Daoy (cell line): Measurements from ENCODE around the gene DRAP1. TPM values are rescaled to one million over a fixed set of nuclear protein-coding genes. Genes with fewer than 3 reads are reported as not detected.

Experiments used
- DNase-seq: peaks from one replicate; pipeline ENCODE4 v3.0.0-alpha.2; 2015; ENCODE audit warnings: low read depth
- total RNA-seq: library from RNA; depleted of rRNA; stranded (reverse); fragments of >200 nt; shearing (Covaris generic); gene quantifications from 2 replicates; pipeline ENCODE4 v1.2.3, GENCODE V29; 2014; rRNA removed

Gene DRAP1
- total RNA-seq, 1 experiment from 2014 or later = 267 TPM

DNA sequence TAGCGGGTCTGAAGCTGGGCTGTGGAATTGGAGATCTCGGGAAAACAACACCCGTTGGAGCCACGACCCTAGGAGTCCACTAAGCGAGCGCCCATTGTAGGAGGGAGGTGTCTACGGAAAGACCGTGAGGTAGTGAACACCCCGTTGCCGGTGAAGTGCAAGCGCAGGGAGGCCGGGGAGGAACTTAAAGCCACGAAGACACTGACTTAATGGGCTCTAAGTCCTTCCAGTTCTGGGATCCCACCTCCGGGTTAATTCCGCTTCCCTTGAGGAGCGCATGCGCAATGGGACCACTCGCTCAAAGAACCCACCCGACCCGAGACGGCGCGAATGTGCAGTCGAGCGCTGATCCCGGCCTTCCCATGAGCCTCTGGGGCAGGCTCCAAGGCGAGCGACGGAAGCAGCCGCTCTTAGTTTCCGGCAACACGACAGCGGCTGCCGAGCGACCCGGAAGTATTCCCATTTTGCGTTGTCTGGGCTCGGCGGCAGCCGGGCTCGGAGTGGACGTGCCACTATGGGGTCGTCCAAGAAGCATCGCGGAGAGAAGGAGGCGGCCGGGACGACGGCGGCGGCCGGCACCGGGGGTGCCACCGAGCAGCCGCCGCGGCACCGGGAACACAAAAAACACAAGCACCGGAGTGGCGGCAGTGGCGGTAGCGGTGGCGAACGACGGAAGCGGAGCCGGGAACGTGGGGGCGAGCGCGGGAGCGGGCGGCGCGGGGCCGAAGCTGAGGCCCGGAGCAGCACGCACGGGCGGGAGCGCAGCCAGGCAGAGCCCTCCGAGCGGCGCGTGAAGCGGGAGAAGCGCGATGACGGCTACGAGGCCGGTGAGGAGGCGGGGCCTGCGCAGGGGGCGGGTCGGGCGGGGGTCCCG lies 42.3 kb downstream of the DRAP1 start, which contains the start of gene SART1:
Gene SART1 (plus strand): TSS at position 468 of the 874 bp plus-strand sequence. CDS start 47 bp downstream, at position 515.
- DNase-seq = peak; percentile 99

DNA sequence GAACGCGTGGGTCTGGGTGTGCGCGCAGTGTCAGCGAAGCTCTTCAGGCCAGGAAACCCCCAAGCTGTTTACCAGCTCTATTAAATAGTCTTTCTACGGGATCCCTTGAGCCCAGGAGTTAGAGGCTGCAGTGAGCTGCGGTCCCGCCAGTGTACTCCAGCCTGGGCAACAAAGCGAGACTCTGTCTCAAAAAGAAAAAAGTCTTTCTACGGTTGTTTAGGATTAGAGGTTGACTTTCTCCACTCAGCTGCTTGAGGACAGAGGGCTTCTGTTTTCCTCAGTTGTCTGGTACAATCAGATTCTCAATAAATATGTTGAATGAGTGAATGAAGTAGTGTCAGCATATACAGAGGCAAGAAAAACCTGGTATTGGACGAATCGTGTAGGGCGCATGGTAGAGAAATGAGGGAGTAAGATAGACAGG lies 42.9 kb downstream of the DRAP1 start:
- DNase-seq = no peak

DNA sequence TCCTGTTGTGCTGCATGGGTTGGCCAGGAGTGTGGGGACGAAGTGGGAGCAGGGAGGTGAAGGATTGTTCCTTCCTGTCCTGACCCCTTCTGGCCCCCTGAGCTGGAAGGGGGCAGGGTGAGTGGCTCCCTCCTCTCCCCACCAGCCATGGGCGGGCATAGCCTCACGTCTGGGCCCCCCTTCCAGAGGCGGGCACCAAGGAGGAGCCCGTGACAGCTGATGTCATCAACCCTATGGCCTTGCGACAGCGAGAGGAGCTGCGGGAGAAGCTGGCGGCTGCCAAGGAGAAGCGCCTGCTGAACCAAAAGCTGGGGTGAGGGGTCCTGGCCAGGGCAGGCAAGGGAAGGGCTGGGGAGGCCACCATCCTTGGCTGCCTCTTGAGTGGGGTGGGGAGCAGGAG lies 45.7 kb downstream of the DRAP1 start:
- DNase-seq = no peak

DNA sequence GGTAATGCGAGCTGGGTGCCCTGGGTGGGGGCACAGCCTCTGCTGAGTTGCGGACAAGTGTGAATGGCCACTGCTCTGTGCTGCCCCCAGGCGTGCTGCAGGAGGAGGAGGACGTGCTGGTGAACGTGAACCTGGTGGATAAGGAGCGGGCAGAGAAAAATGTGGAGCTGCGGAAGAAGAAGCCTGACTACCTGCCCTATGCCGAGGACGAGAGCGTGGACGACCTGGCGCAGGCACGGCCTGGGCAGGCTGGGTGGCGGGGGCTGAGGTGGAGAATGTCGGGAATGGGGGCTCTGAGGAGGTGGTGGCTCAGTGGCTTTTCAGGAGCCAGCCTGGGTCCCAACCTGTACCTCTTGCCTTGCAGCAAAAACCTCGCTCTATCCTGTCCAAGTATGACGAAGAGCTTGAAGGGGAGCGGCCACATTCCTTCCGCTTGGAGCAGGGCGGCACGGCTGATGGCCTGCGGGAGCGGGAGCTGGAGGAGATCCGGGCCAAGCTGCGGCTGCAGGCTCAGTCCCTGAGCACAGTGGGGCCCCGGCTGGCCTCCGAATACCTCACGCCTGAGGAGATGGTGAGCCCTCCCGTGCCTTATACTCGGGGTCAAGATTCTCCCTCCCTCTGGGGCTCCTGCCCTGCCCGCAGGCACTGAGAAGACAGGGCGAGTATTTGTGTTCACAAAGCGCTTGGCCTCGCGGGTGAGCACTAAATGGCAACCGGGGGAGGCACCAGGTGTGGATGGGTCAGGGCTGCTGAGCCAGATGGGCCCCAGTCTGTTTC lies 46.9 kb downstream of the DRAP1 start:
- no peak for DNase-seq

DNA sequence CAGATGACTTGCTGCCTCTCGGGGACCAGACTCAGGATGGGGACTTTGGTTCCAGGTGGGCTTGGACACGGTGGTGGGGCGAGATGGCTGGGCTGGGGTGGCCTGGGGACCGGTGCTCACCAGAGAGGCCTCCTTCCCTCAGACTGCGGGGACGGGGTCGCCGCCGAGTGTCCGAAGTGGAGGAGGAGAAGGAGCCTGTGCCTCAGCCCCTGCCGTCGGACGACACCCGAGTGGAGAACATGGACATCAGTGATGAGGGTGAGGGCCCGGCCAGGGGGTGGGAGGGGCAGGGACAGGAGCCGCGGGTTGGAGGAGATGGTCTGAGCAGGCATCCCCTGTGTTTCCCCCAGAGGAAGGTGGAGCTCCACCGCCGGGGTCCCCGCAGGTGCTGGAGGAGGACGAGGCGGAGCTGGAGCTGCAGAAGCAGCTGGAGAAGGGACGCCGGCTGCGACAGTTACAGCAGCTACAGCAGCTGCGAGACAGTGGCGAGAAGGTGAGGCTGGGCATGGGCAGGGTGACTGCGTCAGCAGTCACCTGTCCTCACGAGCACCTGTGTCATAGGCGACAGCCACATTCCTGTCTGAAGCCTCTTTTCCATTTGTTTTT lies 48.2 kb downstream of the DRAP1 start:
- DNase-seq = no peak

DNA sequence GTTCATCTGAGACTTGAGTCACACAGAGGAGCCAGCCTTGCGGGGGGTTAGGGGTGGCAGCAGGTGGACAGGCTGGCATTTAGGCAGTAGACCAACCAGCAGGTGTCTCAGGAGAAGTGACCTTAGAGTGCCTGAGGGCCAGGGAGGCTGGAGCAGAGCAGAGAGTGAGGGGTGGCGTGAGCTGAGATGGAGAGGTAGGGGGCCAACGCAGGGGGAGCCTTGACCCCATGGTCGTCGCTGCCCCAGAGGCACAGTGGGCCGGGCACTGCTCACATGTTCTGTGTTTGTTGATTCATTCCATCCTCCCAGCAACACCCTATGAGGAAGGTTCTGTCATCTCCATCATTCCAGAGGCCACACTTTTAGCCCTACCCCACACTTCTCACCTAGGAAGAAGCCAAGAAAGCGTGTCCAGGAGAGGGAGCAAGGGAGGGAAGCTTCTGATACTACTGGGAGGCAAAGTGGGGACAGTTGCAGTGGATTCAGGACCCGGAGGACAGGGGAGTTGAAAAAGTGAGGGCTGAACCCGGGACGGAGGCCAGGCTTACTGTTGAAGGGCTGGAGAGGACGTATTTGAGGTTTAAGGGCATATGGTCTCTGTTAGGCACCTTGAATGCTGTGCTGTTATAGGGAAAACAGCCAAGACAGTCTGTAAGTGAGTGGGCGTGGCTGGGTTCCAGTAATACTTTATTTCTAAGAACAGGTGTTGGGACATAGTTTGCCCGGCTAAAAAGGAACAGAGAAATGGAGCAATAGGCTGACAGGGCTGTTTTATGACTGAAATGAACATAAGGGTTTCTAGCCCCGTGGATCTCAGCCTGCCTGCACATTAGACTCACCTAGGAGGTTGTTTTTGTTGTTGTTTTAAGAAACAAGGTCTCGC lies 49.6 kb downstream of the DRAP1 start:
- DNase-seq = no peak

Other genes with a start within 250 kb of the DRAP1 start
- 59.4 and 66.9 TPM in 2 replicates for gene KAT5, start 207.2 kb upstream of the DRAP1 start, total RNA-seq
- gene RNASEH2C, start 198.6 kb upstream of the DRAP1 start, total RNA-seq = 61.2 and 80.5 TPM in 2 replicates
- 10.7 and 13.0 TPM in 2 replicates for gene AP5B1, start 138.4 kb upstream of the DRAP1 start, total RNA-seq
- gene OVOL1, start 132.4 kb upstream of the DRAP1 start, total RNA-seq = not detected in 2 replicates
- 0.39 TPM in 1 of 2 replicates, not detected in the other for gene SNX32, start 85.5 kb upstream of the DRAP1 start, total RNA-seq
- gene CFL1, start 61.2 kb upstream of the DRAP1 start, total RNA-seq = 1,524 and 1,831 TPM in 2 replicates
- 54.9 and 63.1 TPM in 2 replicates for gene MUS81, start 59.0 kb upstream of the DRAP1 start, total RNA-seq
- 7.1 and 7.4 TPM in 2 replicates for gene EFEMP2, start 46.6 kb upstream of the DRAP1 start, total RNA-seq
- gene CTSW, start 39.6 kb upstream of the DRAP1 start, total RNA-seq = 0.11 TPM in 1 of 2 replicates, not detected in the other
- 104 and 124 TPM in 2 replicates for gene FIBP, start 31.0 kb upstream of the DRAP1 start, total RNA-seq
- gene CCDC85B, start 28.8 kb upstream of the DRAP1 start, total RNA-seq = 43.7 and 61.0 TPM in 2 replicates
- gene FOSL1, start 19.0 kb upstream of the DRAP1 start, total RNA-seq = 54.0 and 59.3 TPM in 2 replicates
- gene C11orf68, start 364 bp upstream of the DRAP1 start, total RNA-seq = 12.5 and 19.1 TPM in 2 replicates
- not detected in 2 replicates for gene TSGA10IP, start 26.1 kb downstream of the DRAP1 start, total RNA-seq
- 67.4 and 84.6 TPM in 2 replicates for gene SART1, start 42.3 kb downstream of the DRAP1 start, total RNA-seq
- 58.6 and 60.9 TPM in 2 replicates for gene EIF1AD, start 82.7 kb downstream of the DRAP1 start, total RNA-seq
- 54.1 and 65.0 TPM in 2 replicates for gene BANF1, start 83.1 kb downstream of the DRAP1 start, total RNA-seq
- not detected in 2 replicates for gene CST6, start 92.6 kb downstream of the DRAP1 start, total RNA-seq
- gene CATSPER1, start 107.1 kb downstream of the DRAP1 start, total RNA-seq = 0.45 and 1.3 TPM in 2 replicates
- gene GAL3ST3, start 129.7 kb downstream of the DRAP1 start, total RNA-seq = not detected in 2 replicates
- 257 and 289 TPM in 2 replicates for gene SF3B2, start 132.9 kb downstream of the DRAP1 start, total RNA-seq
- 10.9 and 13.0 TPM in 2 replicates for gene PACS1, start 150.8 kb downstream of the DRAP1 start, total RNA-seq